HepG2 (cell line): Measurements from ENCODE around the gene JMJD8. TPM values are rescaled to one million over a fixed set of nuclear protein-coding genes. Genes with fewer than 3 reads are reported as not detected.

Experiments
- ATF7-NPFF ChIP-seq: sonication (generic); formaldehyde crosslinking; IDR thresholded peaks from 2 replicates; pipeline ENCODE4 v1.8.1; 2023; ENCODE audit warnings: mild to moderate bottlenecking, low read depth, missing genetic modification reagents, moderate library complexity
- CAMTA2 ChIP-seq: sonication (generic); formaldehyde crosslinking; IDR thresholded peaks from 2 replicates; pipeline ENCODE4 v1.4.0; 2020; ENCODE audit warnings: mild to moderate bottlenecking, missing genetic modification reagents, borderline replicate concordance
- CBFB ChIP-seq: sonication (generic); formaldehyde crosslinking; IDR thresholded peaks from 2 replicates; pipeline ENCODE4 v1.4.0; 2020; ENCODE audit warnings: missing genetic modification reagents
- JUNB ChIP-seq: sonication (generic); formaldehyde crosslinking; IDR thresholded peaks from 2 replicates; pipeline ENCODE4 v1.8.0; 2022; ENCODE audit warnings: missing genetic modification reagents, mild to moderate bottlenecking, borderline replicate concordance
- MEIS2 ChIP-seq: sonication (generic); formaldehyde crosslinking; IDR thresholded peaks from 2 replicates; pipeline ENCODE4 v1.9.0; 2021; ENCODE audit warnings: mild to moderate bottlenecking, missing genetic modification reagents
- SALL2 ChIP-seq: sonication (generic); formaldehyde crosslinking; IDR thresholded peaks from 2 replicates; pipeline ENCODE4 v1.8.1; 2023; ENCODE audit warnings: mild to moderate bottlenecking, missing genetic modification reagents, inconsistent platforms
- ZBTB42 ChIP-seq: sonication (generic); formaldehyde crosslinking; IDR thresholded peaks from 2 replicates; pipeline ENCODE4 v1.5.0; 2020; ENCODE audit warnings: mild to moderate bottlenecking, missing genetic modification reagents
- ZNF205 ChIP-seq: IDR thresholded peaks from 2 replicates; pipeline ENCODE4 v1.6.1; 2018; ENCODE audit warnings: missing biosample characterization, missing genetic modification reagents
- ZNF234 ChIP-seq: sonication (generic); formaldehyde crosslinking; conservative IDR thresholded peaks from 2 replicates; pipeline ENCODE4 v1.5.1; 2020; ENCODE audit warnings: mild to moderate bottlenecking, missing genetic modification reagents
- ZNF382 ChIP-seq: sonication (generic); formaldehyde crosslinking; IDR thresholded peaks from 2 replicates; pipeline ENCODE4 v1.5.0; 2020; ENCODE audit warnings: missing genetic modification reagents, mild to moderate bottlenecking, borderline replicate concordance
- ZNF564 ChIP-seq: sonication (generic); formaldehyde crosslinking; IDR thresholded peaks from 2 replicates; pipeline ENCODE4 v1.8.1; 2023; ENCODE audit warnings: mild to moderate bottlenecking, missing genetic modification reagents
- ZNF776 ChIP-seq: sonication (generic); formaldehyde crosslinking; IDR thresholded peaks from 2 replicates; pipeline ENCODE4 v1.4.0; 2020; ENCODE audit warnings: mild to moderate bottlenecking, missing genetic modification reagents
- polyA plus RNA-seq, 8 experiments: library from polyadenylated mRNA; depleted of rRNA in 3 of 8; stranded (reverse) in 7 of 8; unstranded in 1 of 8; fragments of >200 nt; fragmentation: Illumina TruSeq in 4 of 8; extraction: Trizol in 4 of 8; gene quantifications; 2 replicates each; pipeline versions ENCODE4 v1.2.1 to v1.2.3, GENCODE V29; 2011 to 2016; ENCODE audit warnings: low read depth in 4 of 8, missing spikeins in 1 of 8, mixed read lengths in 1 of 8; ENCODE audit not compliant: insufficient read depth in 1 of 8
- total RNA-seq, 5 experiments: library from RNA; depleted of rRNA; stranded (reverse); fragments of >200 nt; fragmentation: Illumina TruSeq; extraction: Trizol; gene quantifications; 2 replicates each; pipeline ENCODE4 v1.2.3, GENCODE V29; 2016; ENCODE audit warnings: low read depth in 1 of 5
- TF ChIP-seq, protein P1 (sequence below): sonication (generic); formaldehyde crosslinking; IDR thresholded peaks from 2 replicates; pipeline ENCODE4 v1.5.0; 2020; ENCODE audit warnings: mild to moderate bottlenecking, missing genetic modification reagents, moderate library complexity
- TF ChIP-seq, protein P2 (sequence below): sonication (generic); formaldehyde crosslinking; IDR thresholded peaks from 2 replicates; pipeline ENCODE4 v1.4.0; 2020; ENCODE audit warnings: missing genetic modification reagents
- TF ChIP-seq, protein P3 (sequence below), 2 experiments: sonication (generic) in 1 of 2; formaldehyde crosslinking in 1 of 2; IDR thresholded peaks; 2 replicates each; pipeline versions ENCODE4 v1.4.0 to v1.6.1; 2016 to 2020; ENCODE audit warnings: borderline replicate concordance in 1 of 2, low read depth in 1 of 2, mild to moderate bottlenecking in 1 of 2, missing genetic modification reagents in 1 of 2
- TF ChIP-seq, protein P4 (sequence below): sonication (generic); formaldehyde crosslinking; IDR thresholded peaks from 2 replicates; pipeline ENCODE4 v1.4.0; 2020; ENCODE audit warnings: missing genetic modification reagents, borderline replicate concordance

JMJD8 gene
- total and polyA plus RNA-seq, 2 of the 13 experiments (the other 11 are each of a cell fraction or from before 2014, with no cell fraction given), result 2.6 to 11.8 TPM

DNA sequence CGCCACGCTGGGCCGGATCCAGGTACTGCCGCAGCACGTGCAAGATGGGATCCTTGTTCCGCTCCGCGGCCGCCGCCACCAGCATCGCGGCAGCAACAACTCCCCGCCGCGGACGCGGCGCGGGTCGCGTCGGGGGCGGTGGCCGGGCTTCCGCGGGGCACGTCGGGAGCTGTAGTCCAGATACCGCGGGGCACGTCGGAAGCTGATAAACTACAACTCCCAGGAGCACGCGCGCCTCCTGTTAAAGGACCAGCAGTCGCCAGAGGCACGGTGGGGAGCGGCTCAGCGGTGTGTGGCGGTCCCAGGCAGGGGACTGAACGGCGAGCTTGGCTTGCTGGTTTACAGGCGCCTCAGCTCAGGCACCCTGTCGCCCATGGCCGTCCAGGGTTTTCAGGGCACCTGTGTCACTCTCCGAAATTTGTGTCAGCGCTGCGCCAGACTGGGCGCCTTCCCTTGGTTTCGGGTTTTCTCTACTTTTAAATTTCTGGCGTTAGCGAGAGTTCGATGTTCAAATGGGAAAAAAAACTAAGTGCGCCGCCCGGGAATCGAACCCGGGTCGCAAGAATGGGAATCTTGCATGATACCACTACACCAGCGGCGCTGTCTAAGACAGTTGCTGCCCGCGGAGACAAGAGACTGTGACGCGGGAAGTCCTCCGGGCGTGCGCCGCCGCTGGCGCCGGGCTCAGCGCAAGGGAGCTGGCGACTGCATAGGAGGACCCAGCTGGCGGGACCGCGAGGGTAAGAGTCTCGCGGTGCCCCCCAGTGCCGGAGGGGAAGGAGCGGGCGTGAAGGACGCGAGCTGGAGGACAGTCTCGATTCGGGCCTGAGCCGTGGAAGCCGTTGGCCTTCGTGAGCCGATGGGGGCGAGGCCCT, 47.7 kb downstream of the JMJD8 start, which contains the start of gene METTL26 (continued):
- TF ChIP-seq, protein P1, sequence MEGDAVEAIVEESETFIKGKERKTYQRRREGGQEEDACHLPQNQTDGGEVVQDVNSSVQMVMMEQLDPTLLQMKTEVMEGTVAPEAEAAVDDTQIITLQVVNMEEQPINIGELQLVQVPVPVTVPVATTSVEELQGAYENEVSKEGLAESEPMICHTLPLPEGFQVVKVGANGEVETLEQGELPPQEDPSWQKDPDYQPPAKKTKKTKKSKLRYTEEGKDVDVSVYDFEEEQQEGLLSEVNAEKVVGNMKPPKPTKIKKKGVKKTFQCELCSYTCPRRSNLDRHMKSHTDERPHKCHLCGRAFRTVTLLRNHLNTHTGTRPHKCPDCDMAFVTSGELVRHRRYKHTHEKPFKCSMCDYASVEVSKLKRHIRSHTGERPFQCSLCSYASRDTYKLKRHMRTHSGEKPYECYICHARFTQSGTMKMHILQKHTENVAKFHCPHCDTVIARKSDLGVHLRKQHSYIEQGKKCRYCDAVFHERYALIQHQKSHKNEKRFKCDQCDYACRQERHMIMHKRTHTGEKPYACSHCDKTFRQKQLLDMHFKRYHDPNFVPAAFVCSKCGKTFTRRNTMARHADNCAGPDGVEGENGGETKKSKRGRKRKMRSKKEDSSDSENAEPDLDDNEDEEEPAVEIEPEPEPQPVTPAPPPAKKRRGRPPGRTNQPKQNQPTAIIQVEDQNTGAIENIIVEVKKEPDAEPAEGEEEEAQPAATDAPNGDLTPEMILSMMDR (CRISPR knock-in tag), result peak; percentile 29; the same call in 1 of the 2 replicates
- TF ChIP-seq ZNF776 (CRISPR knock-in tag) (peak; percentile 87), SALL2 (CRISPR knock-in tag) (peak; percentile 12; the same call in 1 of the 2 replicates), CAMTA2 (CRISPR knock-in tag) (0 out of 2 replicates have a peak, but pooled peaks have one; percentile 73), CBFB (peak; percentile 80; the same call in 1 of the 2 replicates), JUNB (CRISPR knock-in tag) (no peak), ZNF205 (CRISPR knock-in tag) (no peak; the same call in 1 of the 2 replicates), ZNF382 (no peak), MEIS2 (CRISPR knock-in tag) (0 out of 2 replicates have a peak, but pooled peaks have one; percentile 33), ZNF234 (peak; percentile 79; the same call in 1 of the 2 replicates), ZBTB42 (CRISPR knock-in tag) (no peak), ZNF564 (CRISPR knock-in tag) (no peak), ATF7-NPFF (CRISPR knock-in tag) (peak; percentile 85)
- TF ChIP-seq, protein P2, sequence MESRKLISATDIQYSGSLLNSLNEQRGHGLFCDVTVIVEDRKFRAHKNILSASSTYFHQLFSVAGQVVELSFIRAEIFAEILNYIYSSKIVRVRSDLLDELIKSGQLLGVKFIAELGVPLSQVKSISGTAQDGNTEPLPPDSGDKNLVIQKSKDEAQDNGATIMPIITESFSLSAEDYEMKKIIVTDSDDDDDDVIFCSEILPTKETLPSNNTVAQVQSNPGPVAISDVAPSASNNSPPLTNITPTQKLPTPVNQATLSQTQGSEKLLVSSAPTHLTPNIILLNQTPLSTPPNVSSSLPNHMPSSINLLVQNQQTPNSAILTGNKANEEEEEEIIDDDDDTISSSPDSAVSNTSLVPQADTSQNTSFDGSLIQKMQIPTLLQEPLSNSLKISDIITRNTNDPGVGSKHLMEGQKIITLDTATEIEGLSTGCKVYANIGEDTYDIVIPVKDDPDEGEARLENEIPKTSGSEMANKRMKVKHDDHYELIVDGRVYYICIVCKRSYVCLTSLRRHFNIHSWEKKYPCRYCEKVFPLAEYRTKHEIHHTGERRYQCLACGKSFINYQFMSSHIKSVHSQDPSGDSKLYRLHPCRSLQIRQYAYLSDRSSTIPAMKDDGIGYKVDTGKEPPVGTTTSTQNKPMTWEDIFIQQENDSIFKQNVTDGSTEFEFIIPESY (CRISPR knock-in tag), result peak; percentile 30; the same call in 1 of the 2 replicates
- TF ChIP-seq, protein P3, sequence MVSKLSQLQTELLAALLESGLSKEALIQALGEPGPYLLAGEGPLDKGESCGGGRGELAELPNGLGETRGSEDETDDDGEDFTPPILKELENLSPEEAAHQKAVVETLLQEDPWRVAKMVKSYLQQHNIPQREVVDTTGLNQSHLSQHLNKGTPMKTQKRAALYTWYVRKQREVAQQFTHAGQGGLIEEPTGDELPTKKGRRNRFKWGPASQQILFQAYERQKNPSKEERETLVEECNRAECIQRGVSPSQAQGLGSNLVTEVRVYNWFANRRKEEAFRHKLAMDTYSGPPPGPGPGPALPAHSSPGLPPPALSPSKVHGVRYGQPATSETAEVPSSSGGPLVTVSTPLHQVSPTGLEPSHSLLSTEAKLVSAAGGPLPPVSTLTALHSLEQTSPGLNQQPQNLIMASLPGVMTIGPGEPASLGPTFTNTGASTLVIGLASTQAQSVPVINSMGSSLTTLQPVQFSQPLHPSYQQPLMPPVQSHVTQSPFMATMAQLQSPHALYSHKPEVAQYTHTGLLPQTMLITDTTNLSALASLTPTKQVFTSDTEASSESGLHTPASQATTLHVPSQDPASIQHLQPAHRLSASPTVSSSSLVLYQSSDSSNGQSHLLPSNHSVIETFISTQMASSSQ (IDR thresholded peaks at IDR 0.05; ENCODE audit: low read depth), result no peak
- TF ChIP-seq, protein P3 (CRISPR knock-in tag; IDR thresholded peaks at IDR 0.05; ENCODE audit: borderline replicate concordance), result peak; percentile 5; the same call in 1 of the 2 replicates
- TF ChIP-seq, protein P4, sequence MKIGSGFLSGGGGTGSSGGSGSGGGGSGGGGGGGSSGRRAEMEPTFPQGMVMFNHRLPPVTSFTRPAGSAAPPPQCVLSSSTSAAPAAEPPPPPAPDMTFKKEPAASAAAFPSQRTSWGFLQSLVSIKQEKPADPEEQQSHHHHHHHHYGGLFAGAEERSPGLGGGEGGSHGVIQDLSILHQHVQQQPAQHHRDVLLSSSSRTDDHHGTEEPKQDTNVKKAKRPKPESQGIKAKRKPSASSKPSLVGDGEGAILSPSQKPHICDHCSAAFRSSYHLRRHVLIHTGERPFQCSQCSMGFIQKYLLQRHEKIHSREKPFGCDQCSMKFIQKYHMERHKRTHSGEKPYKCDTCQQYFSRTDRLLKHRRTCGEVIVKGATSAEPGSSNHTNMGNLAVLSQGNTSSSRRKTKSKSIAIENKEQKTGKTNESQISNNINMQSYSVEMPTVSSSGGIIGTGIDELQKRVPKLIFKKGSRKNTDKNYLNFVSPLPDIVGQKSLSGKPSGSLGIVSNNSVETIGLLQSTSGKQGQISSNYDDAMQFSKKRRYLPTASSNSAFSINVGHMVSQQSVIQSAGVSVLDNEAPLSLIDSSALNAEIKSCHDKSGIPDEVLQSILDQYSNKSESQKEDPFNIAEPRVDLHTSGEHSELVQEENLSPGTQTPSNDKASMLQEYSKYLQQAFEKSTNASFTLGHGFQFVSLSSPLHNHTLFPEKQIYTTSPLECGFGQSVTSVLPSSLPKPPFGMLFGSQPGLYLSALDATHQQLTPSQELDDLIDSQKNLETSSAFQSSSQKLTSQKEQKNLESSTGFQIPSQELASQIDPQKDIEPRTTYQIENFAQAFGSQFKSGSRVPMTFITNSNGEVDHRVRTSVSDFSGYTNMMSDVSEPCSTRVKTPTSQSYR (CRISPR knock-in tag), result peak; percentile 53; the same call in 1 of the 2 replicates
